NB4 (cell line): ENCODE data around the gene S100A12.

Experiments
- CTCF ChIP-seq: IDR thresholded peaks from one replicate; pipeline ENCODE4 v1.5.1; 2012; ENCODE audit warnings: low read depth, low read length
- MYC ChIP-seq: IDR thresholded peaks from 2 replicates; pipeline ENCODE4 v1.6.1; 2011; ENCODE audit warnings: low read depth, low read length
- POLR2A ChIP-seq: IDR thresholded peaks from 2 replicates; pipeline ENCODE4 v1.6.1; 2011; ENCODE audit warnings: mild to moderate bottlenecking; ENCODE audit not compliant: insufficient read length; ENCODE audit errors: extremely low read depth

DNA sequence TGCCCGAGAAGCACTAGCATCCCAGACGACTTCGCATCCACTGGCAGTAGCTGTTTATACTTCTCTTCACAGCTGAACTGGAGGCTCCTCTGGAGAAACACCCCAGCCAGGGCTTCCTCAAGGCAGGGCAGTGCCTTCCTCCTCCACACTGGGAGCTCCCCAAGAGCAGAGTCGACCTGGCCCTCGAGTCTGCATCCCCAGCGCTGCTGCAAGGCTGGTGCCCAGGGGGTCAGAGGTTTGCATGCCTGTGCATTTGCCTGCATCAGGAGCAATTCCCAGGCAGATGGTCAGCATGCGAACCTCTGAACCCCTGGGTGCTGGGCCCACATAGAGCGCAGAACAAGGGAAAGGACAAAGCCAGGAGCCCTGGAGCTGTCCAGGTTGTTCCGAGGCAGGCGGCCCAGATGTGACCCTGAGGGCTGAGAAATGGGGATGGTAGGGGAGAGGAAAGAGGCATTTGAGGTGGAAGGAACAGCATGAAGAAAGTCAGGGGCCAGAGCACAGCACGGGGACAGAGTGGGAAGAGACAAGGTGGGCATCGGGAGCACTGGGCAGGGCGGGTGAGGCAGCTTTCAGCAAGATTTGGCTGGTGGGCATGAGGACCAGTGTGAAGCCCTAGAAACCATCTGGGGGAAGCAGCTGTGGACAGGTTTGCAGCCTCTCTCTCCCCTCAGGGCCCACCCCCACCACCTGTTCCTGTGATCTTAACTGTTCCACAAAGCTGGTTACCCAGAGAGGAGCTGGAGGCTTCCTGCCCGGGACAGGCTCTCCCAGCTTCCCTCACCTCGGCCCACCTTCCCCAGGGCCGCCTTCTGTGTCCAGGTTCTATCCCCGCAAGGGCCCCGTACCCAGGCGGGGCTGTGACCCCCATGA is 21.9 kb upstream of the S100A12 start:
- TF ChIP-seq CTCF (no peak), POLR2A (no peak), MYC (no peak)
